ENCODE data around the gene SRSF8. TPM values are rescaled to one million over a fixed set of nuclear protein-coding genes. Genes with fewer than 3 reads are reported as not detected.

Gene SRSF8
- total RNA-seq, 2 donors from 2014 or later, result 25.6 to 39.9 TPM

DNA sequence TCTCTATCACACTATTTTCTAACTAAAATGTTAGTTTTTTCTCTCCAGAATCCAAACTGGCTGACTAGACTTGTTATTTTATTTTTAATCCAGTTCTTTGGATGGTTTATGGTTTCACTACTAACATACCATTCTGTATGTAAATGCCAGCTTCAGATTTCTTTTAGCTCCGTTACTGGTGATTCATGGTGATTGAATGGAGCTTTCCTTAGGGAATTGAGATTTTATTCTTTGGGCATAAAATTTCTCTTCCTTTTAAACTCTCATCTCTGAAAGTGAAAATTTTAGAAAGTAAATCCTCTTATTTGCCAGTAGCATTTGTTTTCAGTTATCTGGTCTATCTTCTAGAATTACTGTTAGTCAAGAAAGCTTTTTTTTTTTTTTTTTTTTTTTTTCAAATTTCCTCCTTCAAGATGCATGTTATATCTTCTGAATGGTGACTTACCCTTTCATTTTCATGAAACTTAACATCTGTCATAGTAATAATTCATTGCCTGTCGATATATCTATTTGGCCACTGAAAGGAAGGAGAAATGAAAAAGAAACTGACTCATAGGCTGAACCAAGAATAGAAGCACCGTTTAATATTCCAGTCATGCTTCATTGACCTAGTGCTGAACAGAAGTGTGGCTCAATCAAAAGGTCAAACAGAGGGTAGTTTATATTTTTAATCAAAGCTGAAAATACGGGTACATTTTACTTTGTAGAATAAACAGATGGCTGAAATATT lies 29.3 kb downstream of the SRSF8 start:
- Histone ChIP-seq H3K9me3 (no peaks in the 10 kb centered on the region), H3K36me3 (no peaks in the 10 kb centered on the region), H3K4me1 (ENCODE audit: control insufficient read depth in 1 of 2, low read depth in 2 of 2) (peaks cover 36 to 52% of the 10 kb centered on the region in 2 donors), H3K27me3 (replicated peaks; ENCODE audit: insufficient read depth) (no peaks in the 10 kb centered on the region), H3K4me3 (peak overlapping the region; percentile 16), H3K27ac (peak overlapping the region in 1 of 2 donors; percentile 51)
- DNase-seq (ENCODE audit: low spot score) (no peak), ATAC-seq (ENCODE audit: insufficient number of reproducible peaks, low FRiP score, low read depth) (no peak)
- TF ChIP-seq, protein P1, sequence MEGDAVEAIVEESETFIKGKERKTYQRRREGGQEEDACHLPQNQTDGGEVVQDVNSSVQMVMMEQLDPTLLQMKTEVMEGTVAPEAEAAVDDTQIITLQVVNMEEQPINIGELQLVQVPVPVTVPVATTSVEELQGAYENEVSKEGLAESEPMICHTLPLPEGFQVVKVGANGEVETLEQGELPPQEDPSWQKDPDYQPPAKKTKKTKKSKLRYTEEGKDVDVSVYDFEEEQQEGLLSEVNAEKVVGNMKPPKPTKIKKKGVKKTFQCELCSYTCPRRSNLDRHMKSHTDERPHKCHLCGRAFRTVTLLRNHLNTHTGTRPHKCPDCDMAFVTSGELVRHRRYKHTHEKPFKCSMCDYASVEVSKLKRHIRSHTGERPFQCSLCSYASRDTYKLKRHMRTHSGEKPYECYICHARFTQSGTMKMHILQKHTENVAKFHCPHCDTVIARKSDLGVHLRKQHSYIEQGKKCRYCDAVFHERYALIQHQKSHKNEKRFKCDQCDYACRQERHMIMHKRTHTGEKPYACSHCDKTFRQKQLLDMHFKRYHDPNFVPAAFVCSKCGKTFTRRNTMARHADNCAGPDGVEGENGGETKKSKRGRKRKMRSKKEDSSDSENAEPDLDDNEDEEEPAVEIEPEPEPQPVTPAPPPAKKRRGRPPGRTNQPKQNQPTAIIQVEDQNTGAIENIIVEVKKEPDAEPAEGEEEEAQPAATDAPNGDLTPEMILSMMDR (IDR thresholded peaks at IDR 0.05), result no peak

DNA sequence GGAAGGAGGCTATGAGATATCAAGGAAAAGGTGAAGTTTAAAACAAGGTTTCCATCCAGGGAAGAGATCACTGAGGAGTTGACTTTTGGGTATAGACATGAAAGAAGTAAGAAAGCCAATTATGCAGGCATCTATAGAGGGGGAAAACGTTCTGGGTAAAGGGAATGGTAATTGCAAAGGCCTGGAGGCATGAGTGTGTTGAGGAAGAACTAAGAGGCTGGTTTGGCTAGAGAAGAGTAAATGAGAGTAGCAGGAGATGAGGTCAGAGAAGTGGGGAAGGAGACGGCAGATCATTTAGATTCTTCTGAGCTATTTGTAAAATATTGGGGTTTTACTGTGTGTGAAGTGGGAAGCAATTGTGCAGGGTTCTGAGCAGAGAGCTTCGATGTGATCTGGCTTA lies 30.5 kb downstream of the SRSF8 start:
- H3K27ac ChIP-seq, result no peak overlapping the region
- H3K9me3 ChIP-seq, result no peaks in the 10 kb centered on the region
- no peak overlapping the region for H3K4me3 ChIP-seq
- no peak for DNase-seq (ENCODE audit: low spot score)
- H3K4me1 ChIP-seq (ENCODE audit: control insufficient read depth in 1 of 2, low read depth in 2 of 2), result peaks cover 27 to 41% of the 10 kb centered on the region in 2 donors
- TF ChIP-seq, protein P1 (IDR thresholded peaks at IDR 0.05), result no peak
- no peaks in the 10 kb centered on the region for H3K36me3 ChIP-seq
- H3K27me3 ChIP-seq (replicated peaks; ENCODE audit: insufficient read depth), result no peaks in the 10 kb centered on the region
- no peak for ATAC-seq (ENCODE audit: insufficient number of reproducible peaks, low FRiP score, low read depth)

DNA sequence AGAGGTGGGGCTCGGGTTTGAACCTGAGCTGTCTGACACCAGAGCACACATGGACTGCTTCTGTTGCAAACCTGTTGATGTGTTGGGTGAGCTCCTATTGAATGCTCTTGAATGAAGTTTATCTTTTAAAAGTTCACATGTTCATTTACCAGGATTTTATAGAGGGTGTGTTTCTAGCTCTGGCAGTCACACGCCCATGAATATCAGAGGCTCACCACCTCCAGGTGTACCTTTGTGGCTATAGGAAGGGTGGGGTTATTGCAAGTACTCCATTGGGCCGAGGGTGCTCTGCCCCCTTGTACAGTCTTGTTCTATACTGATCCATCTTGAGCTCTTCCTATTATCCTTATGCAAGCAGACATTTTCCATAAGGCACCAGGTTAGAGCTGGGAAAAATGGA lies 32.1 kb downstream of the SRSF8 start:
- DNase-seq (ENCODE audit: low spot score) (no peak), ATAC-seq (ENCODE audit: insufficient number of reproducible peaks, low FRiP score, low read depth) (no peak)
- H3K4me1 ChIP-seq (ENCODE audit: control insufficient read depth in 1 of 2, low read depth in 2 of 2), result peaks cover 20 to 25% of the 10 kb centered on the region in 2 donors

DNA sequence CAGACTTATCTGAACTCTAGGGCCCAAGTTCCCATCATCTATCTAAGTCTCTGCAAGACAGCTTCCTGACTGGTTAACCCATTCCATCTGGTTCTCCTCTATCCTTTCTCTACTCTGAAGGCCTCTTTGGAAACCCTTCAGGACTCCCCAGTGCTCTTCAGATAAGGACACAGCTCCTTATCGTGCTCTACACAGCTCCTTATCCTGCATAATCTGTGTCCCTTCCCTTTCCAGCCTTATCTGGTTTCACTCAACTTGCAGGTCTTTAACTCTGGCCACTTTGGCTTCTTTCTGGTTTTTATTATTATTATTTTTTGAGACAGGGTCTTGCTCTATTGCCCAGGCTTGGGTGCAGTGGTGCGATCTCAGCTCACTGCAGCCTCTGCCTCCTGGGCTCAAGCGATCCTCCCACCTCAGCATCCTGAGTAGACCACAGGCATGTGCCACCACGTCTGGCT lies 33.5 kb downstream of the SRSF8 start:
- Histone ChIP-seq H3K27ac (no peak overlapping the region), H3K4me3 (no peak overlapping the region), H3K4me1 (ENCODE audit: control insufficient read depth in 1 of 2, low read depth in 2 of 2) (peaks cover 17 to 29% of the 10 kb centered on the region in 2 donors), H3K27me3 (replicated peaks; ENCODE audit: insufficient read depth) (no peaks in the 10 kb centered on the region), H3K36me3 (no peaks in the 10 kb centered on the region), H3K9me3 (no peaks in the 10 kb centered on the region)
- DNase-seq (ENCODE audit: low spot score) (no peak), ATAC-seq (ENCODE audit: insufficient number of reproducible peaks, low FRiP score, low read depth) (no peak)
- TF ChIP-seq, protein P1 (IDR thresholded peaks at IDR 0.05), result no peak

More for the DNA sequence above, 32.1 kb downstream of the SRSF8 start:
- H3K27me3 ChIP-seq (replicated peaks; ENCODE audit: insufficient read depth), result no peaks in the 10 kb centered on the region
- H3K9me3 ChIP-seq, result no peaks in the 10 kb centered on the region
- H3K4me3 ChIP-seq, result no peak overlapping the region
- TF ChIP-seq, protein P1 (IDR thresholded peaks at IDR 0.05), result no peak
- no peak overlapping the region for H3K27ac ChIP-seq
- no peaks in the 10 kb centered on the region for H3K36me3 ChIP-seq

DNA sequence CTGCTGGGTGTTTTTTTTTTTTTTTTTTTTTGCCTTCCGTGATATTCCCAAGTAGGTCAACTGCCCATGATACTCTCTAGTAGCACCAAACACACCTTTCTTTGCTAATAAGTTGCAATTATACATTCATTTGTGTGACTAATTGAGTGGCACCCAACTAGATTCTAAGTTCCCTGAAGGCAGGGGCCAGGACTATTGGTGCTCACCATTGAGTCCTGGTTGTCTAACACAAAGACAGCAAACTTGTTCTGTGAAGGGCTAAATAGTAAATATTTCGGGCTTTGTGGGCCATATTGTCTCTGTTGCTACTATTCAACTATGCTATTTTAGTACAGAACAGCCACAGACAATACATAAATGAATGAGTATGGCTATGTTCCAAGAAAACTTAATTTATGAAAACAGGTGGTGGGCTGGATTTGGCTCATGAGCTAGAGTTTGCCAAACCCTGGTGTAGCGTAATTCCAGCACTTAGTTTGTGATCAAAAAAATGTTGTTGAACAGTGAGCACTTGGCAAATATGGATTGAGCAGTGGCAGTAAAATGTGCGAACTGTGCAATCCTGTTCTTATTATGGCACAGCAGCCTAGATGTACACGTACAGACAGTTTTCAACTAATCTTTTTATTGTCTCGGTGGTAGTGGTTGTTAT lies 34.3 kb downstream of the SRSF8 start:
- no peaks in the 10 kb centered on the region for H3K9me3 ChIP-seq
- ATAC-seq (ENCODE audit: insufficient number of reproducible peaks, low FRiP score, low read depth) (no peak), DNase-seq (ENCODE audit: low spot score) (no peak)
- TF ChIP-seq, protein P1 (IDR thresholded peaks at IDR 0.05), result no peak
- H3K4me1 ChIP-seq (ENCODE audit: control insufficient read depth in 1 of 2, low read depth in 2 of 2), result peaks cover 10 to 21% of the 10 kb centered on the region in 2 donors
- H3K36me3 ChIP-seq, result no peaks in the 10 kb centered on the region
- no peaks in the 10 kb centered on the region for H3K27me3 ChIP-seq (replicated peaks; ENCODE audit: insufficient read depth)
- no peak overlapping the region for H3K27ac ChIP-seq
- H3K4me3 ChIP-seq, result no peak overlapping the region

Measured in thoracic aorta (tissue), 2 donors.